HepG2 (cell line): ENCODE data around the gene SP6. TPM values are rescaled to one million over a fixed set of nuclear protein-coding genes. Genes with fewer than 3 reads are reported as not detected.
A peak's percentile ranks its signal among the peaks of the same experiment; 100 is the strongest.

Experiments used
- ARHGAP35 ChIP-seq: sonication (generic); formaldehyde crosslinking; IDR thresholded peaks from 2 replicates; pipeline ENCODE4 v1.9.0; 2022; ENCODE audit warnings: mild to moderate bottlenecking, inconsistent platforms, moderate library complexity, missing genetic modification reagents, borderline replicate concordance
- GTF3A ChIP-seq: sonication (generic); formaldehyde crosslinking; conservative IDR thresholded peaks from 2 replicates; pipeline ENCODE4 v1.4.0; 2020; ENCODE audit warnings: mild to moderate bottlenecking, missing genetic modification reagents
- KDM2A ChIP-seq: sonication (generic); formaldehyde crosslinking; IDR thresholded peaks from 2 replicates; pipeline ENCODE4 v1.4.0; 2020; ENCODE audit warnings: low read depth, missing genetic modification reagents, borderline replicate concordance
- RAD21 ChIP-seq: fragments of 450-650 bp; formaldehyde crosslinking; IDR thresholded peaks from 2 replicates; pipeline ENCODE4 v1.5.0; 2020; ENCODE audit warnings: mild to moderate bottlenecking
- RFX1 ChIP-seq: fragments of 450-650 bp; IDR thresholded peaks from 2 replicates; pipeline ENCODE4 v1.6.1; 2017
- SP1 ChIP-seq, 2 experiments: fragments of 450-650 bp in 1 of 2; sonication (generic) in 1 of 2; formaldehyde crosslinking in 1 of 2; IDR thresholded peaks; 2 replicates each; pipeline versions ENCODE4 v1.4.0 to v1.6.1; 2016 to 2020; ENCODE audit warnings: missing genetic modification reagents in 1 of 2
- YY1 ChIP-seq: IDR thresholded peaks from 2 replicates; pipeline ENCODE4 v1.6.1; 2011; ENCODE audit warnings: low read length, low read depth, moderate library complexity, mild to moderate bottlenecking; ENCODE audit not compliant: insufficient read depth, insufficient replicate concordance
- ZNF446 ChIP-seq: sonication (generic); formaldehyde crosslinking; IDR thresholded peaks from 2 replicates; pipeline ENCODE4 v1.5.0; 2020; ENCODE audit warnings: mild to moderate bottlenecking, missing genetic modification reagents
- polyA plus RNA-seq, 8 experiments: library from polyadenylated mRNA; depleted of rRNA in 3 of 8; stranded (reverse) in 7 of 8; unstranded in 1 of 8; fragments of >200 nt; fragmentation: Illumina TruSeq in 4 of 8; extraction: Trizol in 4 of 8; gene quantifications; 2 replicates each; pipeline versions ENCODE4 v1.2.1 to v1.2.3, GENCODE V29; 2011 to 2016; ENCODE audit warnings: low read depth in 4 of 8, missing spikeins in 1 of 8, mixed read lengths in 1 of 8; ENCODE audit not compliant: insufficient read depth in 1 of 8
- total RNA-seq, 5 experiments: library from RNA; depleted of rRNA; stranded (reverse); fragments of >200 nt; fragmentation: Illumina TruSeq; extraction: Trizol; gene quantifications; 2 replicates each; pipeline ENCODE4 v1.2.3, GENCODE V29; 2016; ENCODE audit warnings: low read depth in 1 of 5
- TF ChIP-seq, protein P1 (sequence below): sonication (generic); formaldehyde crosslinking; IDR thresholded peaks from 2 replicates; pipeline ENCODE4 v1.8.0; 2022; ENCODE audit warnings: mild to moderate bottlenecking, missing genetic modification reagents, moderate library complexity
- TF ChIP-seq, protein P2 (sequence below): IDR thresholded peaks from 2 replicates; pipeline ENCODE4 v1.4.0; 2020; ENCODE audit warnings: mild to moderate bottlenecking, missing genetic modification reagents
- TF ChIP-seq, protein P3 (sequence below): sonication (generic); formaldehyde crosslinking; IDR thresholded peaks from 2 replicates; pipeline ENCODE4 v1.8.1; 2022; ENCODE audit warnings: mild to moderate bottlenecking, missing genetic modification reagents
- TF ChIP-seq, protein P4 (sequence below): sonication (generic); formaldehyde crosslinking; IDR thresholded peaks from 2 replicates; pipeline ENCODE4 v1.8.1; 2023; ENCODE audit warnings: mild to moderate bottlenecking, missing genetic modification reagents, borderline replicate concordance
- TF ChIP-seq, protein P5 (sequence below): sonication (generic); formaldehyde crosslinking; IDR thresholded peaks from 2 replicates; pipeline ENCODE4 v1.5.1; 2020; ENCODE audit warnings: missing genetic modification reagents, mild to moderate bottlenecking, borderline replicate concordance
- TF ChIP-seq, protein P6 (sequence below): sonication (generic); formaldehyde crosslinking; IDR thresholded peaks from 2 replicates; pipeline ENCODE4 v1.4.0; 2020; ENCODE audit warnings: low read depth, mild to moderate bottlenecking, missing genetic modification reagents

Gene SP6
- total and polyA plus RNA-seq, 2 of the 13 experiments (the other 11 are each of a cell fraction or from before 2014, with no cell fraction given): 0.07 TPM

DNA sequence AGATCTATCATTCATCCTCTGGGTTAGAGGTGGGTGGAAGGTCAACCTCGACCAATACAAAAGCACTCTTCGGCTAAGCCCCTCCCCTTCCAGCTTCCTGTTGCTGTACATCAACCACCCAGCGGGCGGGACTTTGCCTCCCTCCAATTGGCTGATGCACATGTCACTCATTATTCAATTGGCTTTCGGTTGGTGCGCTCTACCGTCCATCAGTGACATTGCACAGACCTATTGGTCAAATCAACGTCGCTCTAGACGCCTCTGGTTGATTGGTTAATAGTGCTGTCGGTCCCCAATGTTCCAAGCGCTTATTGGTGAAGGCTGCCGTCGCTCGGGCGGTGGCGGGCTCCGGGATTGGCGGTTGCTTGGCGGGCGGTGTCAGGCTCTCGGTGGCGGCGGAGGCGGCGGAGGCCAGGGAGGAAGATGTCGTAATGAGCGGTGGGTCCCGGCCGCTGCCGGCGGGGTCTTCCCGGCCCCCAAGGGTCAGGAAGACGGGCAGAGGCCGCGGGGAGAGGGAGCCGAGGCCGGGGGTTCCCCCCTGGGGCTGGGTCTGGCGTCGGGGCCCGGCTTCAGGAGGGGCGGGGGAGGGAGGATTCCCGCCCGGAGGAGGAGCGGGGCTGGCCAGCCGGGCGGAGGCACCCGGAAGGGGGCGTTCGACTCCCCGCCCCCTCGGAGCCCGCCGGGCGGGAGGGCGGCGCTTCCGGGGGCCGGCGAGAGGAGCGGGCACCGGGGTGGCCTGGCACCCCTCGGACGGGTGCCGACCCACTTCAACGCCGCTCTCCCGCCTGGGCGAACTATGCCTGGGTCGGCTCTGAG is 45.1 kb upstream of the SP6 start, which contains the start of gene SP2 (continued):
- TF ChIP-seq, protein P1, sequence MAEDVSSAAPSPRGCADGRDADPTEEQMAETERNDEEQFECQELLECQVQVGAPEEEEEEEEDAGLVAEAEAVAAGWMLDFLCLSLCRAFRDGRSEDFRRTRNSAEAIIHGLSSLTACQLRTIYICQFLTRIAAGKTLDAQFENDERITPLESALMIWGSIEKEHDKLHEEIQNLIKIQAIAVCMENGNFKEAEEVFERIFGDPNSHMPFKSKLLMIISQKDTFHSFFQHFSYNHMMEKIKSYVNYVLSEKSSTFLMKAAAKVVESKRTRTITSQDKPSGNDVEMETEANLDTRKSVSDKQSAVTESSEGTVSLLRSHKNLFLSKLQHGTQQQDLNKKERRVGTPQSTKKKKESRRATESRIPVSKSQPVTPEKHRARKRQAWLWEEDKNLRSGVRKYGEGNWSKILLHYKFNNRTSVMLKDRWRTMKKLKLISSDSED (CRISPR knock-in tag): peak; percentile 75; the same call in 1 of the 2 replicates
- TF ChIP-seq RFX1 (no peak; the same call in 1 of the 2 replicates), ARHGAP35 (CRISPR knock-in tag) (peak; percentile 32; the same call in 1 of the 2 replicates), SP1 (IDR thresholded peaks at IDR 0.05) (peak; percentile 95), SP1 (CRISPR knock-in tag; IDR thresholded peaks at IDR 0.05) (peak; percentile 91), ZNF446 (CRISPR knock-in tag) (no peak), RAD21 (peak; percentile 69), YY1 (peak; percentile 56), GTF3A (CRISPR knock-in tag) (peak; percentile 67; the same call in 1 of the 2 replicates), KDM2A (CRISPR knock-in tag) (peak; percentile 37)
- TF ChIP-seq, protein P2, sequence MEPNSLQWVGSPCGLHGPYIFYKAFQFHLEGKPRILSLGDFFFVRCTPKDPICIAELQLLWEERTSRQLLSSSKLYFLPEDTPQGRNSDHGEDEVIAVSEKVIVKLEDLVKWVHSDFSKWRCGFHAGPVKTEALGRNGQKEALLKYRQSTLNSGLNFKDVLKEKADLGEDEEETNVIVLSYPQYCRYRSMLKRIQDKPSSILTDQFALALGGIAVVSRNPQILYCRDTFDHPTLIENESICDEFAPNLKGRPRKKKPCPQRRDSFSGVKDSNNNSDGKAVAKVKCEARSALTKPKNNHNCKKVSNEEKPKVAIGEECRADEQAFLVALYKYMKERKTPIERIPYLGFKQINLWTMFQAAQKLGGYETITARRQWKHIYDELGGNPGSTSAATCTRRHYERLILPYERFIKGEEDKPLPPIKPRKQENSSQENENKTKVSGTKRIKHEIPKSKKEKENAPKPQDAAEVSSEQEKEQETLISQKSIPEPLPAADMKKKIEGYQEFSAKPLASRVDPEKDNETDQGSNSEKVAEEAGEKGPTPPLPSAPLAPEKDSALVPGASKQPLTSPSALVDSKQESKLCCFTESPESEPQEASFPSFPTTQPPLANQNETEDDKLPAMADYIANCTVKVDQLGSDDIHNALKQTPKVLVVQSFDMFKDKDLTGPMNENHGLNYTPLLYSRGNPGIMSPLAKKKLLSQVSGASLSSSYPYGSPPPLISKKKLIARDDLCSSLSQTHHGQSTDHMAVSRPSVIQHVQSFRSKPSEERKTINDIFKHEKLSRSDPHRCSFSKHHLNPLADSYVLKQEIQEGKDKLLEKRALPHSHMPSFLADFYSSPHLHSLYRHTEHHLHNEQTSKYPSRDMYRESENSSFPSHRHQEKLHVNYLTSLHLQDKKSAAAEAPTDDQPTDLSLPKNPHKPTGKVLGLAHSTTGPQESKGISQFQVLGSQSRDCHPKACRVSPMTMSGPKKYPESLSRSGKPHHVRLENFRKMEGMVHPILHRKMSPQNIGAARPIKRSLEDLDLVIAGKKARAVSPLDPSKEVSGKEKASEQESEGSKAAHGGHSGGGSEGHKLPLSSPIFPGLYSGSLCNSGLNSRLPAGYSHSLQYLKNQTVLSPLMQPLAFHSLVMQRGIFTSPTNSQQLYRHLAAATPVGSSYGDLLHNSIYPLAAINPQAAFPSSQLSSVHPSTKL (CRISPR knock-in tag): peak; percentile 16; the same call in 1 of the 2 replicates
- TF ChIP-seq, protein P3, sequence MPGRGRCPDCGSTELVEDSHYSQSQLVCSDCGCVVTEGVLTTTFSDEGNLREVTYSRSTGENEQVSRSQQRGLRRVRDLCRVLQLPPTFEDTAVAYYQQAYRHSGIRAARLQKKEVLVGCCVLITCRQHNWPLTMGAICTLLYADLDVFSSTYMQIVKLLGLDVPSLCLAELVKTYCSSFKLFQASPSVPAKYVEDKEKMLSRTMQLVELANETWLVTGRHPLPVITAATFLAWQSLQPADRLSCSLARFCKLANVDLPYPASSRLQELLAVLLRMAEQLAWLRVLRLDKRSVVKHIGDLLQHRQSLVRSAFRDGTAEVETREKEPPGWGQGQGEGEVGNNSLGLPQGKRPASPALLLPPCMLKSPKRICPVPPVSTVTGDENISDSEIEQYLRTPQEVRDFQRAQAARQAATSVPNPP: no peak
- TF ChIP-seq, protein P4, sequence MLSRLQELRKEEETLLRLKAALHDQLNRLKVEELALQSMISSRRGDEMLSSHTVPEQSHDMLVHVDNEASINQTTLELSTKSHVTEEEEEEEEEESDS (CRISPR knock-in tag): no peak; the same call in 1 of the 2 replicates
- TF ChIP-seq, protein P5, sequence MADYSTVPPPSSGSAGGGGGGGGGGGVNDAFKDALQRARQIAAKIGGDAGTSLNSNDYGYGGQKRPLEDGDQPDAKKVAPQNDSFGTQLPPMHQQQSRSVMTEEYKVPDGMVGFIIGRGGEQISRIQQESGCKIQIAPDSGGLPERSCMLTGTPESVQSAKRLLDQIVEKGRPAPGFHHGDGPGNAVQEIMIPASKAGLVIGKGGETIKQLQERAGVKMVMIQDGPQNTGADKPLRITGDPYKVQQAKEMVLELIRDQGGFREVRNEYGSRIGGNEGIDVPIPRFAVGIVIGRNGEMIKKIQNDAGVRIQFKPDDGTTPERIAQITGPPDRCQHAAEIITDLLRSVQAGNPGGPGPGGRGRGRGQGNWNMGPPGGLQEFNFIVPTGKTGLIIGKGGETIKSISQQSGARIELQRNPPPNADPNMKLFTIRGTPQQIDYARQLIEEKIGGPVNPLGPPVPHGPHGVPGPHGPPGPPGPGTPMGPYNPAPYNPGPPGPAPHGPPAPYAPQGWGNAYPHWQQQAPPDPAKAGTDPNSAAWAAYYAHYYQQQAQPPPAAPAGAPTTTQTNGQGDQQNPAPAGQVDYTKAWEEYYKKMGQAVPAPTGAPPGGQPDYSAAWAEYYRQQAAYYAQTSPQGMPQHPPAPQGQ (CRISPR knock-in tag): no peak
- TF ChIP-seq, protein P6, sequence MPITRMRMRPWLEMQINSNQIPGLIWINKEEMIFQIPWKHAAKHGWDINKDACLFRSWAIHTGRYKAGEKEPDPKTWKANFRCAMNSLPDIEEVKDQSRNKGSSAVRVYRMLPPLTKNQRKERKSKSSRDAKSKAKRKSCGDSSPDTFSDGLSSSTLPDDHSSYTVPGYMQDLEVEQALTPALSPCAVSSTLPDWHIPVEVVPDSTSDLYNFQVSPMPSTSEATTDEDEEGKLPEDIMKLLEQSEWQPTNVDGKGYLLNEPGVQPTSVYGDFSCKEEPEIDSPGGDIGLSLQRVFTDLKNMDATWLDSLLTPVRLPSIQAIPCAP: no peak
